NCI-H1930 (cell line): ENCODE results near the gene COMT.

Source experiments
- DNase-seq, 2 experiments: peaks; one replicate each; lab custom pipeline; 2025; lab: John Stamatoyannopoulos, UW

Gene COMT

DNA sequence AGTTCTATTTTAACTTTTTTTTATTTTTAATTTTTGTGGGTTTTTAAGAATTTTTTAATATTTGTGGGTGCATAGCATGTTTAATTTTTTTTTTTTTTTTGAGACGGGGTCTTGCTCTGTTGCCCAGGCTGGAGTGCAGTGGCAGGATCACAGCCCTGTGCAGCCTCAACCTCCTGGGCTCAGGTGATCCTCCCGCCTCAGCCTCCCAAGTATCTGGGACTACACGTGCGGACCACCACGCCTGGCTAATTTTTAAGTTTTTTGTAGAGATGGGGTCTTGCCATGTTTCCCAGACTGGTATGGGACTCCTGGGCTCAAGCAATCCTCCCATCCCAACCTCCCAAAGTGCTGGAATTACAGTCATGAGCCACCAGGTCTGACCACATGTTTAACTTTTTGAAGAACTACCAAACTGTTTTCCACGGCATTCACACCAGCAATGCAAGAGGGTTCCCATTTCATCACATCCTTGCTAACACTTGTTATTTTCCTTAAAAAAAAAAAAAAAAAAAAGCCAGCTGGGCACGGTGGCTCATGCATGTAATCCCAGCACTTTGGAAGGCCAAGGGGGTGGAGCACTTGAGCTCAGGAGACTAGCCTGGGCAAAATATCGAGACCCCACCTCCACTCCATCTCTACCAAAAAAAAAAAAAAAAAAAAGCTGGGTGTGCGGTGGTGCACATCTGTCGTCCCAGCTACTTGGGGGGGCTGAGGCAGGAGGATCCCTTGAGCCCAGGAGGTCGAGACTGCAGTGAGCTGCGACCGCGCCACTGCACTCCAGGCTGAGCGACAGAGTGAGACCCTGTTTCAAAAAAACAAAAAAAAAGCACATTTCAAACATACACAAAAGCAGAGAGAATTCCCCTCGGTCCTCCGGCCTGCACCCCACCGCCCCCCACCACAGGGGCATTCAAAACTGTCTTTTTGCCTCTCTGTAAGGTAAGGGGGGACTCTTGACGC lies 16.8 kb downstream of the COMT start:
- DNase-seq = no peak

DNA sequence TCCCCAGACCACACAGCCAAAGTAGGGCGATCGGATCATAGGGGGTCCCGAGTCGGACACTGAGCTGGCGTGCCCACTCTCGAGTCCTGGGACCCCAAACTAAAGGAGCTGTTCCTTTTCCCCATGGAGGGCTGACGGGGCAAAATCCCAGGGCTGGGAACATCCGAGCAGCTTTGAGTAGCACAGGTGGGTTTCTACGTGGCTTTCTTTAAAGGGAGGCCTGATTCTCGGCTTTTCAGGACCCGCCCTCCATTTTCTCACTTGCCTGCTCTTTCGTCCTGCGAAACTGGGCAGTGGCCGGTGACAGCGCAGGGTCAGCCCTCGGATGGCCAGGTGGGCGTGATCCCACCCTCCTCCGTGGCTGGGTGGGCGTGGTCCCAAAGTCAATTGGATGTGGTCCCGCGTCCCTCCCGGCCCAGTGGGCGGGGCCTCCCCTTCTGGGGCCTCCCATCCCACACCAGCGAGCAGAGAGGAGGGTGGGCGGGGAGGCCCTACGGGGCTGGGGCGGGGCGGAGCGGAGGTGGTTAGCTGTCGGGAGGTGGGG lies 17.5 kb downstream of the COMT start:
- DNase-seq = no peak

DNA sequence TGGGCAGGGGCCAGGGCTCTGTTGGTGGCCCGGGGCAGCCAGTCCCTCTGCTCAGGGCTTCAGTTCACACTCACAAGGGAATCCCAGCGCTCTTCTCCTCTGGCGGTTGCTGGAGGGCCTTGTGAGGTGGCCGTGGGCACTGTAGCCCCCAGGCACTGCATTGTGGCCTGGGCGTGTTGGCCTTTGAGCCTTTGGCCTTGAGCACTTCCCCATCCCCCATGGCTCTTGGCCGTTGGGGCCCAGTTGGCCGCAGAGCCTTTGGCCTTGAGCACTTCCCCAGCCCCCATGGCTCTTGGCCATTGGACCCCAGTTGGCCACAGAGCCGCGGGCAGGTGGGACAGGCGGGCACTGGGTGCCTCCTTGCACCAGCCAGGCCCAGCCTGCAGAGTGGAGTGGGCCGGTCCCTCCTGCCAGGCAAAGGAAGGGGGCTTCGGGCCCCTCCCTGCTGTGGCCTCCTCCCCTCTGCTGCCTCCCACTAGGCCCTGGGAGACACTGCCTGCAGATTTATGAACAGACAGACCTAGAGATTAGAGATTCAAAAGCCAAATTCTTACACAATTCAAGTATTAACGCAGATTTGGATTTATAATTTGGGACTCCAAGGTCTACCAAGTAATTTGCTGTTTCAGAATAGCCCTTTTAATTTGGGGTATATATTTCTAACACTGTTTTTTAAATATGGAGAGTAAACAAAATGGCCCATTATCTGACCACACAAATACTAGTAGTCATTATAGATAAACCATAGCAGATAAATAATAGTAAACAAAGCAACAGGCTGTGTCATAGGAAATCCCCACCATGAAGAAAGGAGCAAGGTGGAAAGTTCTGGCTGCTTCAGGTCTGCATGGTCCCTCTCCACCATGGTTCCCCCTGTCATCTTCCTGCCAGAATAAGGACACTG lies 18.3 kb downstream of the COMT start:
- no peak for DNase-seq

DNA sequence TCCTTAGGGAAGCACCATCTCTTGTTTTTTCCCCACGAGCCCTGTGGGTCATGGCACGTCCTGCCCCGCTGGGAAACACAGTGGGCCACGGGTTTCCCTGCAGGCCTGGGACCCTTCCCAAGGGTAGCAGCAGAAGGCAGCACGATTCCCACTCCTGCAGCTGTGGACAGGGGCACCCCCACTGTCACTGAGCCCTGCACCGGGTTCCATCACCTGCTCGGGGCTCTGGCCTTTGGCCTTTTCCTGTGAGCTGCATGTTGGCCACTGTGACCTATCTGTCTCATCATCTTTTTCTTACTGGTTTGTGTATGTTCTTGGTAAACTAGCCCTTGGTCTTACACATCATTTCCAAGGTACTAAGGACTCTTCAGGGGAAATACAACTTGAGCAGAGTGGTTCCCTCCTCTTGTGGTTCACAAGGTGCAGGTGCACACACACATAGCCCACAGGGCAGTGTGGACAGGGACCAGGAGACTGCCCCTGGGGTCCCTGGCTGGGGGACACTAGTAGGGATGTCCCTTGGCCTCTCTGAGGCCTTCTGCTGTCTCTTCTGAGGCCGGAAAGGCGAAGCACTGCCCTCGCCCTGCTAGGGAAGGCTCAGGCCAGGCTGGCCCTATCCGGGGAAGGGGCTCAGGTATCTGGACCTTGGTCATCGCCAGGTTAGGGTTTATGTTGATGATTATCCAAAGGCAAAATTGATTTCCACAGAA lies 19.1 kb downstream of the COMT start:
- DNase-seq = no peak

DNA sequence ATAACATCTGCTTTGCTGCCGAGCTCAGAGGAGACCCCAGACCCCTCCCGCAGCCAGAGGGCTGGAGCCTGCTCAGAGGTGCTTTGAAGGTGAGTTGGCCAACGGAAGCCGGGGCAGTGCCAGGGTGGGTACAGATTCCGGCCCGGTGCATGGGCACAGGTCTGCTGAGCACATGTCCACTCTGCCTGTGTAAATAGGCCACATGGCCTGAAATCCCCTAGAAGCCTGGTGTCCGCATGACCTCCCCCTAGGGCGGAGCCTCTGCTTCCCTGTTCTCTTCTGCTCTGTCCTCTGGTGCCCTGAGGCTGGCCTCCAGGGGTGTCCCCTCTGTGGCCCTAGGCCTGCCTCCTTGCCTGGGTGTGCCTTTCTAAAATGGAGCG lies 19.6 kb downstream of the COMT start:
- no peak for DNase-seq

DNA sequence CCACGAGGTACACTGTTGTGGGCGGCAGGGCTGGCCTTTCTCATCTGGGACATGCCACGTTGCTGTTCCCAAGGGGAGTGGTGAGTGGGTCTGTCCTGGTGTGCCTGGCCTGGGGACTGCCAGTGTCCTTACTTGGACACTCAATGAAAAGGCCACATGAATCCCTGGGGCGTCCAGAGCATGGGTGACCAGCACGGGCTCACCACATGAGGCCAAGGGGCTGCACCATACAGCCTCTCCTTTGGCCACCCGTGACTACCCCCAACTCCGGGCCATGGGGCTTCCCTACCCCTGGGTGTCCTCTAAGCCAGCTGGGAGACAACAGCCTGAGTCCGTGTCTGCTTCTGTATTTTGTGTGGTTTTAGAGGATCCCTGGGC lies 20.3 kb downstream of the COMT start:
- DNase-seq = no peak

DNA sequence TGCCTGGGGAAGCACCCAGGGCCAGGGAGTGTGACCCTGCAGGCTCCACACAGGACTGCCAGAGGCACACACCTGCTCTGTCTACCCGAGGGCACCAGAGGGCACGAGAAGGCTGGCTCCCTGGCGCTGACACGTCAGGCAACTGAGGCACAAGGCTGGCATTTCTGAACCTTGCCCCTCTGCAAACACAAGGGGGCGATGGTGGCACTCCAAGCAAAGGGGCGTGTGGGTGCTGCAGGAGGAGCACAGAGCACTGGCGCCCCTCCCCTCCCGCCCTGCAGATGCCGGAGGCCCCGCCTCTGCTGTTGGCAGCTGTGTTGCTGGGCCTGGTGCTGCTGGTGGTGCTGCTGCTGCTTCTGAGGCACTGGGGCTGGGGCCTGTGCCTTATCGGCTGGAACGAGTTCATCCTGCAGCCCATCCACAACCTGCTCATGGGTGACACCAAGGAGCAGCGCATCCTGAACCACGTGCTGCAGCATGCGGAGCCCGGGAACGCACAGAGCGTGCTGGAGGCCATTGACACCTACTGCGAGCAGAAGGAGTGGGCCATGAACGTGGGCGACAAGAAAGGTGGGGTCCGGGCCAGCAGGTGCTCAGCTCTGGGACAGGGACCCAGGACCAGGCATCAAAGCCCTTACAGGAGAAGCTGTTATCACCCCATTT lies 20.8 kb downstream of the COMT start:
- DNase-seq = peak in 1 of 2 experiments; percentile 22

DNA sequence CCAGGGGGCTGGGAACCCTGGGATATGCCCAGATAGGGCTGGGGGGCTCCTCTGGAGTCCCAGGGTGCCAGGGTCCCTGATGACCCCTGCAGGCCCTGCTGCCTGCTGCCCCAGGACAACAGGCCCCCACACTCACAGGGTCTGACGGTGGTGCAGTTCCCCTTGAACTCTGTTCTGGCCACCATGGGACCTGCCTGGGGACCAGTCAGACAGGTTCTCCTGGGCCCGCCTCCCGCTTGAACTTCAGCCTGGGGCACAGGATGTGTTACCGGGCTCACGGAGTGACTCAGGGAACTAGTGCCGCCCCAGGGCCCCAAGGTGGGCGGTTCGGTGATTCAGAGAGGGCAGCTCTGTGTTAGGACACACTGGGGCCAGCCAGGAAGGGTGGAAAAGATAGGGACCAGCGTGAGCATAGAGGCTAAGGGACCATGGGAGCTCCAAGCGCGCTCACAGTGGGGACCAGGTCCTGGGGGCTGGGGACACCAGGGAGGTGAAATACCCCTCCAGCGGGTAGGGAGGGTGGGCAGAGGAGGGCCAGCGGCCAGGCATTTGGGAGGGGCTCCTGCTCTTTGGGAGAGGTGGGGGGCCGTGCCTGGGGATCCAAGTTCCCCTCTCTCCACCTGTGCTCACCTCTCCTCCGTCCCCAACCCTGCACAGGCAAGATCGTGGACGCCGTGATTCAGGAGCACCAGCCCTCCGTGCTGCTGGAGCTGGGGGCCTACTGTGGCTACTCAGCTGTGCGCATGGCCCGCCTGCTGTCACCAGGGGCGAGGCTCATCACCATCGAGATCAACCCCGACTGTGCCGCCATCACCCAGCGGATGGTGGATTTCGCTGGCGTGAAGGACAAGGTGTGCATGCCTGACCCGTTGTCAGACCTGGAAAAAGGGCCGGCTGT lies 21.6 kb downstream of the COMT start:
- DNase-seq = no peak

DNA sequence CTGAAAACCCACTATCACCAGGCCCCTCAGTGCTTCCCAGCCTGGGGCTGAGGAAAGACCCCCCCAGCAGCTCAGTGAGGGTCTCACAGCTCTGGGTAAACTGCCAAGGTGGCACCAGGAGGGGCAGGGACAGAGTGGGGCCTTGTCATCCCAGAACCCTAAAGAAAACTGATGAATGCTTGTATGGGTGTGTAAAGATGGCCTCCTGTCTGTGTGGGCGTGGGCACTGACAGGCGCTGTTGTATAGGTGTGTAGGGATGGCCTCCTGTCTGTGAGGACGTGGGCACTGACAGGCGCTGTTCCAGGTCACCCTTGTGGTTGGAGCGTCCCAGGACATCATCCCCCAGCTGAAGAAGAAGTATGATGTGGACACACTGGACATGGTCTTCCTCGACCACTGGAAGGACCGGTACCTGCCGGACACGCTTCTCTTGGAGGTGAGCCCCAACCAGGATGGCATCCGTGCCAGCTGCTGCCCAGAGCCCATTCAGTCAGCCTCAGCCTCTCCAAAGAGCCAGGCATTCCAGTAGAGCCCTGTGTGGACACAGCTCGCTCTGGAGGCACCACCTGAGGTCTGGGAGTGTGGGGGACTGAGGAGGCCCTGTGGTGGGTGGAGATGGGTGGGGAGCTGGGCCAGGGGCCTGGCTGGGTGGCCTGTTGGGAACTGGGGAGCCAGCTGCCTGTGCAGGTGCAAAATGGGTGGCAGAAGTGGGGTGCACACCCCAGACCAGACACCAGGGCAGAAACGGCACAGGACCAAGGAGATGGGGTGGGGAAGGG lies 22.5 kb downstream of the COMT start:
- DNase-seq = no peak

DNA sequence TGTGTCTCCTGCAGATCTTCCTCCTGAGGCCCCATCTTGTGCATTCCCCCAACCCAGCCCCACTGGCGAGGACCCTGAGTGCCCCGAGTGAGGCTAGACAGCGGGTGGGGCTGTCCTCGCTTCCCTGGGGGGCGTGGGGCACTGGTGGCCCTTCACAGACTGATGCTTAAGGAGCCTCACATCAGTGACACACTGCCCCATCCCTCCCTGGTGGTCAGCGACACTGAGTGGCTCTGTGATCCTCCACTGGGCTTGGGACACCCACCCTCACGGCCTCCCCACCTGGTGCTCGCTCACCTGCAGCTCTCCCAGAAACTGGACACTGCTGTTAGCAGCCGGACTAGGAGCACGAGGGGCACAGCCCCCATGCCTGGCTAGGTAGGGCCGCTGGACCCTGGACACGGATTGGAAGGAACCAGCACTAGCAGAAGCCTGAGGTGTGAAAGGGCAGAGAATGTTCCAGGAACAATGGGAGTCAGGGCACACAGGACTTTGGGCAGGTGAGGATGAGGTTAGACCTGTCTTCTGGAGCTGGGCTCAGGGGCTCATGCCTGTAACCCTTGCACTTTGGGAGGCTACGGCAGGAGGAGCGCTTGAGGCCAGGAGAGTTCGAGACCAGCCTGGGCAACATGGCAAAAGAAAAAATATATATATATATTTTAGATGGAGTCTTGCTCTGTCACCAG lies 23.3 kb downstream of the COMT start:
- DNase-seq = no peak

DNA sequence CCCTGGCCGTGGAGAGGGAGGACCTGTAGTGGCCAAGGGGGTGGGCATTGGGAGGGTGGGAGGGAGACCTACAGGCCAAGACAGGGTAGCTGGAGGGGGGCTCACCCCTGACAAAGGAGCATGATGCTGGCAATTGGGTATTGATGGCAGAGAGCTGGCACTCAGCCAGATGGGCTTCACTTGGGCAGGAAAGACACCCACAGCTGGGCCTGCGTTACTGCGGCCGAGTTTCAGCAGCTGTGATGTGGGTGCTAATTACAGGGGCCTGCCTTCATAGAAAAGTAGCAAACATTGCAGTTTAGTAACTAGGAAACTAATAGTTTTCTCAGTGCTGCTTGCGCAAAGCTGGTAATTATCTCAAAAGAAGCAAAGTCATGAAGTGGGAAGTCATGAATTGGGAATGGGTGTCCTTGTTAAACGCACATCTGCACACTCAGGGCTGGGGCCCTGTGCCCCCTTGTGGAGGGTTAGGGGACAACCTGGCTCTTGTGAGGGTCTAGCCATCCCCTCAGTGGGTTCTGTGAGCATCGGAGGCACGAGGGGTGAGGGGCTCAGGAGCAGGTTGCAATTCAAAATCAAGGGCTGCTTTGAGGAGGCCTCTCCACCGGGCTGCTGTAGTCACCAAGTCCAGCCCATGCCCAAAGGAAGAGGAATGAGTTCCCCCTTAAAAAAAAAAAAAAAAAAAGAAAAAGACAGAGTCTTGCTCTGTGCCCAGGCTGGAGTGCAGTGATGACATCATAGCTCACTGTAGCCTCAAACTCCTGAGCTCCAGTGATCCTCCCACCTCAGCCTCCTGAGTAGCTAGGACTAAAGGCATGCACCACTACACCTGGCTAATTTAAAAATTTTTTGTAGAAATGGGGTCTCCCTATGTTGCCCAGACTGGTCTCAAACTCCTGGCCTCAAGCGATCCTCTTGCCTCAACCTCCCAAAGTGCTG lies 24.5 kb downstream of the COMT start:
- DNase-seq = no peak

DNA sequence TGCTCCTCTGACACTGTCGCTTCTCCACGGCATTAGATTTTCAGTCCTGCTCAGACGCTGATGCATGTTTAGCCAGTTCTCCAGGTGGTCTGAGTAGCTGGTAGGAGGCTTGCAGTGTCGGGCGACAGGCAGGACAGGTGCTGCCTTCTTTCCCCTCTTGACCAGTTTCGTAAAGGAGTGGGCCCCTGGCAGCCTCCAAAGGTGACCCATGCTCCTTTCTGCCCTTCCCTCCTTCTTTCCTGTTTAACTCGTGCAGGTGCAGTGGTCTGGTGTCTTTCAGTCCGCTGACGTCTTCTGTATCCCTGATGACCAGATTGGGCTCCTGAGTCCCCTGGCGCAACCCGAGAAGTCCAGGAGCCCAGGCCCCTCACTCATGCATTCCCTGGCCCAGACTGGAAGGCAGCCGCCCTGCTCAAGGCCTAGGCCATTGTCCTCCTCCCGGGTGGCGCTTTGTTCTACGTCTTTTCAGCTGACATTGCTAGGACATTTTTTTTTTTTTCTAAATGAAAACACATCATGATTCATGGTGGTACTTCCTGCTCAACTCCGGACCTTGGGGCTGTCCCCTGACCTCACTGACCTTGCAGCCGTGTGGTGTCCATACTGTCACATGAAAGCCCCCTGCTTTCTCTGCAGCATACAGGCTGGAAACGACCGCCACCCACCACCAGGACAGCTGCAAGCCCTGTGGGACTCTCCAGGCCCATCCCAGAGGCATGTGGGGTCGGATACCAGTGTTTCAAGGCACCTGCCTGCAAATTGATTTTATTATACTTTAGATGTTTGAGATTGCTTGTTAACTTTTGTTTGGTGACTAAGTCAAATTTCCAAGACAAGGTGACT lies 25.6 kb downstream of the COMT start:
- DNase-seq = no peak

DNA sequence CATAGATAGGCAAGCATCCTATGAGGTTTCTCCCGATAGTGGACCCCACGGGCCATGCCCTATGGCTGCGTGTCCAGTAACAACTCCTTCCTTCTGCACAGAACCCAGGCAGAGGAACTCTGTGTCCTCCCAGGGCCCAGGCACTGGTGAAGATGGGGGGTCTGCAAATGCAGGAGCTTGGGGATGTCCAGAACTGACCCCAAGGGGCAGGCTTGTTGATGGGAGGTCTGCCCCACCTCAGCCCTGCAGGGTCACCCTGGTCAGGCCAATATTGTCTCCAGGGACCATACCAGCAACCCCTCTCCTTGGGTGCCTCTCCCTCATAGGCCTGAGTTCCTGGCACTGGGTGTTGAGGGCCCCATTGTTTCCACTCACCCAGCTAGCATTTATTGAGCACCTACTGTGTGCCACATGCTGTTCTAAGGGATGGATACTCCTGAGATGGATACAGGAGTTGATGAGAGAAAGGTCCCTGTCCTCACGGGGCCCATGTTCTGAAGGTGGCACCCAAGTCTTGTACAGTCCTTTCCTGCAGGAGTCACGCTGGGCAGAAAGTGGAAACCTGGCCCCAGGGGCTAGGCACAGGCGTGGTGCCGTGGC lies 26.4 kb downstream of the COMT start:
- no peak for DNase-seq

DNA sequence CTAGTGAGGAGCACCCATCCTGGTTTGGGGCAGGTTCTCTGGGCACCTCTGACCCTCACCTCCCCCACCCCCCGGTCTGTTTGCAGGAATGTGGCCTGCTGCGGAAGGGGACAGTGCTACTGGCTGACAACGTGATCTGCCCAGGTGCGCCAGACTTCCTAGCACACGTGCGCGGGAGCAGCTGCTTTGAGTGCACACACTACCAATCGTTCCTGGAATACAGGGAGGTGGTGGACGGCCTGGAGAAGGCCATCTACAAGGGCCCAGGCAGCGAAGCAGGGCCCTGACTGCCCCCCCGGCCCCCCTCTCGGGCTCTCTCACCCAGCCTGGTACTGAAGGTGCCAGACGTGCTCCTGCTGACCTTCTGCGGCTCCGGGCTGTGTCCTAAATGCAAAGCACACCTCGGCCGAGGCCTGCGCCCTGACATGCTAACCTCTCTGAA lies 26.9 kb downstream of the COMT start:
- no peak for DNase-seq

DNA sequence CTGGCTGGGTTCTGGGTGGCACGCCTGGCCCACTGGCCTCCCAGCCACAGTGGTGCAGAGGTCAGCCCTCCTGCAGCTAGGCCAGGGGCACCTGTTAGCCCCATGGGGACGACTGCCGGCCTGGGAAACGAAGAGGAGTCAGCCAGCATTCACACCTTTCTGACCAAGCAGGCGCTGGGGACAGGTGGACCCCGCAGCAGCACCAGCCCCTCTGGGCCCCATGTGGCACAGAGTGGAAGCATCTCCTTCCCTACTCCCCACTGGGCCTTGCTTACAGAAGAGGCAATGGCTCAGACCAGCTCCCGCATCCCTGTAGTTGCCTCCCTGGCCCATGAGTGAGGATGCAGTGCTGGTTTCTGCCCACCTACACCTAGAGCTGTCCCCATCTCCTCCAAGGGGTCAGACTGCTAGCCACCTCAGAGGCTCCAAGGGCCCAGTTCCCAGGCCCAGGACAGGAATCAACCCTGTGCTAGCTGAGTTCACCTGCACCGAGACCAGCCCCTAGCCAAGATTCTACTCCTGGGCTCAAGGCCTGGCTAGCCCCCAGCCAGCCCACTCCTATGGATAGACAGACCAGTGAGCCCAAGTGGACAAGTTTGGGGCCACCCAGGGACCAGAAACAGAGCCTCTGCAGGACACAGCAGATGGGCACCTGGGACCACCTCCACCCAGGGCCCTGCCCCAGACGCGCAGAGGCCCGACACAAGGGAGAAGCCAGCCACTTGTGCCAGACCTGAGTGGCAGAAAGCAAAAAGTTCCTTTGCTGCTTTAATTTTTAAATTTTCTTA lies 27.8 kb downstream of the COMT start:
- DNase-seq = no peak

DNA sequence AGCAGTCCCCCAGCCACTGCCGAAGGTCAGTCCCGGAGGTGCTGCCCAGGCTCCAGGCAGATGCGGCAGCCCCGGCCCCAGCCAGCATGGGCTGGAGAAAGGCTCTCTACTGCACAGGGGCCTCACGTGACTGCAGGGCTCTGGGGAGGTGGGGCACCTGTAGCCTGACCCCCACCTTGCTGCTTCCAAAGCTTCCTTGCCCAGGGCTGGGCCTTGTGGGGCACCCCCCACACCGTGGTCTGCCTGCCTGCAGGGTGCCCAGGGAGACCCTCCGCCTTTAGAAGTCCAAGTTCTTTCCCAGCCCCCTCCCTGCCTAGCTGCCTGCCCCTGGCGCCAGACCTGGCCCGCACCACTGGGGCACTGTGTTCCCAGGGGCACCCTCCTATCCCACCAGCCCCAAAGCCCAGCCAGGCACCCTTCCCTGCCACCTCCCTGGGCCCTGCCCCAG lies 28.5 kb downstream of the COMT start:
- DNase-seq = no peak
